Measurements from ENCODE around the gene CNGB1. TPM values are rescaled to one million over a fixed set of nuclear protein-coding genes. Genes with fewer than 3 reads are reported as not detected.
A peak's percentile ranks its signal among the peaks of the same experiment; 100 is the strongest.

The CNGB1 gene
- total RNA-seq, 1 donor from 2014 or later, result not detected

- Mint-ChIP-seq H3K27me3 (no peaks in the 10 kb centered on the region), H3K4me1 (ENCODE audit: low read depth) (peaks cover 10% of the 10 kb centered on the region), H3K9me3 (ENCODE audit: low read depth) (no peaks in the 10 kb centered on the region), H3K27ac (no peak overlapping the region), H3K4me3 (ENCODE audit: low read depth) (no peak overlapping the region), H3K36me3 (ENCODE audit: insufficient read depth) (peaks cover 12% of the 10 kb centered on the region)
- no peak for TF ChIP-seq CTCF (IDR thresholded peaks at IDR 0.05; ENCODE audit: unreplicated experiment)
- DNase-seq (ENCODE audit: low spot score, unreplicated experiment), result no peak
These were observed 25.7 kb upstream of the CNGB1 start for GRCh38 chr16:57996406-57997175.

- DNase-seq (ENCODE audit: low spot score, unreplicated experiment), result no peak
- Mint-ChIP-seq H3K27me3 (no peaks in the 10 kb centered on the region), H3K4me3 (ENCODE audit: low read depth) (no peak overlapping the region), H3K4me1 (ENCODE audit: low read depth) (peaks cover 9% of the 10 kb centered on the region), H3K27ac (no peak overlapping the region), H3K36me3 (ENCODE audit: insufficient read depth) (peaks cover 12% of the 10 kb centered on the region), H3K9me3 (ENCODE audit: low read depth) (no peaks in the 10 kb centered on the region)
- no peak for TF ChIP-seq CTCF (IDR thresholded peaks at IDR 0.05; ENCODE audit: unreplicated experiment)
These were observed 24.9 kb upstream of the CNGB1 start for GRCh38 chr16:57995721-57996405.

- H3K4me1 Mint-ChIP-seq (ENCODE audit: low read depth), result peaks cover 9% of the 10 kb centered on the region
- DNase-seq (ENCODE audit: low spot score, unreplicated experiment), result no peak
- H3K36me3 Mint-ChIP-seq (ENCODE audit: insufficient read depth), result peaks cover 12% of the 10 kb centered on the region
- no peaks in the 10 kb centered on the region for H3K27me3 Mint-ChIP-seq
- H3K4me3 Mint-ChIP-seq (ENCODE audit: low read depth), result no peak overlapping the region
- H3K27ac Mint-ChIP-seq, result no peak overlapping the region
- H3K9me3 Mint-ChIP-seq (ENCODE audit: low read depth), result no peaks in the 10 kb centered on the region
- TF ChIP-seq CTCF (IDR thresholded peaks at IDR 0.05; ENCODE audit: unreplicated experiment), result peak; percentile 42
These were observed 23.9 kb upstream of the CNGB1 start for GRCh38 chr16:57994778-57995177.

GRCh38 chr16:57994361-57994760 is 23.4 kb upstream of the CNGB1 start:
- no peak for DNase-seq (ENCODE audit: low spot score, unreplicated experiment)
- TF ChIP-seq CTCF (IDR thresholded peaks at IDR 0.05; ENCODE audit: unreplicated experiment), result no peak
- Mint-ChIP-seq H3K36me3 (ENCODE audit: insufficient read depth) (peaks cover 12% of the 10 kb centered on the region), H3K4me1 (ENCODE audit: low read depth) (peaks cover 8% of the 10 kb centered on the region), H3K4me3 (ENCODE audit: low read depth) (no peak overlapping the region), H3K9me3 (ENCODE audit: low read depth) (no peaks in the 10 kb centered on the region), H3K27me3 (no peaks in the 10 kb centered on the region), H3K27ac (no peak overlapping the region)

- Mint-ChIP-seq H3K4me3 (ENCODE audit: low read depth) (no peak overlapping the region), H3K36me3 (ENCODE audit: insufficient read depth) (peaks cover 12% of the 10 kb centered on the region)
These were observed 23.0 kb upstream of the CNGB1 start for GRCh38 chr16:57993897-57994296.

More at GRCh38 chr16:57993897-57994296, 23.0 kb upstream of the CNGB1 start:
- no peak for TF ChIP-seq CTCF (IDR thresholded peaks at IDR 0.05; ENCODE audit: unreplicated experiment)
- Mint-ChIP-seq H3K9me3 (ENCODE audit: low read depth) (no peaks in the 10 kb centered on the region), H3K4me1 (ENCODE audit: low read depth) (peaks cover 4% of the 10 kb centered on the region), H3K27me3 (no peaks in the 10 kb centered on the region), H3K27ac (no peak overlapping the region)
- no peak for DNase-seq (ENCODE audit: low spot score, unreplicated experiment)
